K562 (cell line): ENCODE measurements around the gene CACNA1A. TPM values are rescaled to one million over a fixed set of nuclear protein-coding genes. Genes with fewer than 3 reads are reported as not detected.

Experiments used
- ARHGAP35 ChIP-seq: fragments of 450-650 bp; IDR thresholded peaks from 2 replicates; pipeline ENCODE4 v1.6.1; 2018; ENCODE audit not compliant: partially characterized antibody
- CCNT2 ChIP-seq: IDR thresholded peaks from 2 replicates; pipeline ENCODE4 v1.6.1; 2011; ENCODE audit warnings: borderline replicate concordance, low read depth, mild to moderate bottlenecking, moderate library complexity, mixed read lengths, low read length; ENCODE audit not compliant: insufficient read length; ENCODE audit errors: extremely low read depth
- CEBPB ChIP-seq: fragments of 450-650 bp; IDR thresholded peaks from 2 replicates; pipeline ENCODE4 v1.6.1; 2016; ENCODE audit warnings: missing genetic modification characterization, missing compliant biosample characterization
- FOXK2 ChIP-seq, 2 experiments: fragments of 450-650 bp; IDR thresholded peaks in 1 of 2; conservative IDR thresholded peaks in 1 of 2; 2 replicates each; pipeline ENCODE4 v1.6.1; 2016; ENCODE audit warnings: low read depth in 2 of 2, mild to moderate bottlenecking in 1 of 2
- KAT8 ChIP-seq: fragments of 450-650 bp; IDR thresholded peaks from 2 replicates; pipeline ENCODE4 v1.6.1; 2016; ENCODE audit warnings: low read depth, mild to moderate bottlenecking
- MAFG ChIP-seq: fragments of 450-650 bp; conservative IDR thresholded peaks from 2 replicates; pipeline ENCODE4 v1.6.1; 2016; ENCODE audit warnings: missing genetic modification characterization, missing compliant biosample characterization
- NEUROD1 ChIP-seq: fragments of 150-350 bp; IDR thresholded peaks from 2 replicates; pipeline ENCODE4 v1.6.1; 2014; ENCODE audit warnings: borderline replicate concordance, low read length, low read depth; ENCODE audit not compliant: partially characterized antibody
- POLR3G ChIP-seq: IDR thresholded peaks from 2 replicates; pipeline ENCODE4 v1.6.1; 2011; ENCODE audit not compliant: insufficient read length, insufficient replicate concordance; ENCODE audit errors: extremely low read depth
- SP2 ChIP-seq: IDR thresholded peaks from 2 replicates; pipeline ENCODE4 v1.6.1; 2011; ENCODE audit warnings: mild to moderate bottlenecking, low read depth, low read length, moderate library complexity; ENCODE audit not compliant: poor library complexity, severe bottlenecking; ENCODE audit errors: extremely low read depth
- TARDBP ChIP-seq: fragments of 450-650 bp; IDR thresholded peaks from 2 replicates; pipeline ENCODE4 v1.6.1; 2016
- YY1 ChIP-seq, 3 experiments: IDR thresholded peaks; 2 replicates each; pipeline ENCODE4 v1.6.1; 2011; ENCODE audit warnings: low read length in 2 of 3, mild to moderate bottlenecking in 2 of 3, moderate library complexity in 2 of 3, borderline replicate concordance in 1 of 3, control low read depth in 1 of 3, low read depth in 1 of 3; ENCODE audit not compliant: insufficient read depth in 3 of 3, insufficient replicate concordance in 2 of 3, control insufficient read depth in 1 of 3, insufficient read length in 1 of 3; ENCODE audit errors: extremely low read depth in 1 of 3
- ZFP1 ChIP-seq: fragments of 450-650 bp; formaldehyde crosslinking; IDR thresholded peaks from 2 replicates; pipeline ENCODE4 v1.4.0; 2020; ENCODE audit warnings: mild to moderate bottlenecking, mixed read lengths
- ZNF589 ChIP-seq: fragments of 200-800 bp; sonication (Bioruptor generic); IDR thresholded peaks from 2 replicates; pipeline ENCODE4 v1.6.1; 2016; ENCODE audit warnings: low read depth, missing genetic modification characterization, missing compliant biosample characterization
- ZNF696 ChIP-seq: fragments of 250-450 bp; sonication (Bioruptor Pico); conservative IDR thresholded peaks from 2 replicates; pipeline ENCODE4 v1.4.0; 2020; ENCODE audit warnings: mild to moderate bottlenecking, moderate library complexity
- ZNF707 ChIP-seq: fragments of 250-450 bp; sonication (Bioruptor Pico); conservative IDR thresholded peaks from 2 replicates; pipeline ENCODE4 v1.8.0; 2022; ENCODE audit warnings: inconsistent platforms, mild to moderate bottlenecking, moderate library complexity
- polyA plus RNA-seq, 8 experiments: library from polyadenylated mRNA; depleted of rRNA in 4 of 8; stranded (reverse) in 5 of 8; unstranded in 3 of 8; fragments of >200 nt; fragmentation: Nextera tagmentation in 2 of 8; fragmentation: Illumina TruSeq in 1 of 8; extraction: Ambion mirVana in 2 of 8; extraction: Trizol in 1 of 8; gene quantifications; 2 replicates each; pipeline versions ENCODE4 v1.2.1 to v1.2.3, GENCODE V29; 2011 to 2014; ENCODE audit warnings: inconsistent platforms in 1 of 8, missing spikeins in 1 of 8
- total RNA-seq, 7 experiments: library from RNA; depleted of rRNA in 6 of 7; stranded (reverse); fragments of >200 nt in 6 of 7; fragmentation: Illumina TruSeq in 2 of 7; extraction: Trizol in 2 of 7; gene quantifications; 2 replicates each; pipeline versions ENCODE4 v1.2.1 to v1.2.3, GENCODE V29; 2011 to 2021; ENCODE audit warnings: low replicate concordance in 1 of 7
- TF ChIP-seq, protein P1 (sequence below): fragments of 450-650 bp; IDR thresholded peaks from 2 replicates; pipeline ENCODE4 v1.6.1; 2016; ENCODE audit warnings: low read depth, mild to moderate bottlenecking, moderate library complexity
- TF ChIP-seq, protein P2 (sequence below): fragments of 450-650 bp; formaldehyde crosslinking; IDR thresholded peaks from 2 replicates; pipeline ENCODE4 v1.4.0; 2020; ENCODE audit warnings: mild to moderate bottlenecking
- TF ChIP-seq, protein P3 (sequence below), 3 experiments: fragments of 200-800 bp in 1 of 3; sonication (Bioruptor generic) in 1 of 3; sonication (generic) in 1 of 3; formaldehyde crosslinking in 1 of 3; IDR thresholded peaks; 2 replicates each; pipeline versions ENCODE4 v1.6.1 to v1.8.0; 2016 to 2022; ENCODE audit warnings: mild to moderate bottlenecking in 2 of 3, missing compliant biosample characterization in 2 of 3, missing genetic modification characterization in 2 of 3, missing genetic modification reagents in 1 of 3
- TF ChIP-seq, protein P4 (sequence below): sonication (generic); formaldehyde crosslinking; IDR thresholded peaks from 2 replicates; pipeline ENCODE4 v1.8.1; 2023; ENCODE audit warnings: mild to moderate bottlenecking, missing genetic modification reagents
- TF ChIP-seq, protein P5 (sequence below): fragments of 450-650 bp; IDR thresholded peaks from 2 replicates; pipeline ENCODE4 v1.6.1; 2017; ENCODE audit warnings: antibody characterized with exemption

Gene CACNA1A
- total and polyA plus RNA-seq, 9 of the 15 experiments (the other 6 are each of a cell fraction or from before 2014, with no cell fraction given): 0.03 to 0.20 (median 0.09) TPM; not detected in 1

DNA sequence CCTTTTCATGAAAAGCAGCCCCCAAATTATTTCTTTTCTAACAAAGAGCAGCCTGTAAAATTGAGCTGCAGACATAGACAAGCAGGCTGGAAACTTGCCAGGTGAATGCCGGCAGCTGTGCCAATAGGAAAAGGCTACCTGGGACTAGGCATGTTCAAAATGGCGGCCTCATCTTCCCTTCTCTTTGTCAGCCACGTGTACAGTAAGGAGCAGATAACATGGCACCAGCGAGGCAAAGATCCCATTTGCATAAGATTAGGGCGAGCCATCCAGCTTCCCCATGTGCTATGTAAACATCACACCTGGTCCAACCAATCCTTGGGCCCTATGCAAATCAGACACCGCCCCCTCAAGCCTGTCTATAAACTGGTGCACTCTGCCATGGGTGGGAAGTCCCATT, 31.2 kb upstream of the CACNA1A start (continued):
- TF ChIP-seq MAFG (tag) (no peak), KAT8 (peak; percentile 45; the same call in 1 of the 2 replicates), ZNF696 (CRISPR knock-in tag) (no peak), ARHGAP35 (no peak), NEUROD1 (no peak), YY1 (IDR thresholded peaks at IDR 0.05; ENCODE audit: borderline replicate concordance in 1 of 3, control insufficient read depth in 1 of 3, extremely low read depth in 1 of 3, insufficient read depth in 3 of 3, insufficient read length in 1 of 3, insufficient replicate concordance in 2 of 3, low read depth in 1 of 3, low read length in 2 of 3) (peak; percentile 51 to 88 (median 67)), ZNF707 (CRISPR knock-in tag) (no peak), ZFP1 (CRISPR knock-in tag) (no peak), POLR3G (no peak), FOXK2 (conservative IDR thresholded peaks at IDR 0.05 in 1 of 2, IDR thresholded peaks at IDR 0.05 in 1 of 2; ENCODE audit: low read depth in 2 of 2) (peak; percentile 67 to 72; a peak in 3 of 4 replicates), CEBPB (tag) (no peak), TARDBP (no peak), SP2 (no peak), ZNF589 (CRISPR knock-in tag) (no peak), CCNT2 (no peak)
- TF ChIP-seq, protein P1, sequence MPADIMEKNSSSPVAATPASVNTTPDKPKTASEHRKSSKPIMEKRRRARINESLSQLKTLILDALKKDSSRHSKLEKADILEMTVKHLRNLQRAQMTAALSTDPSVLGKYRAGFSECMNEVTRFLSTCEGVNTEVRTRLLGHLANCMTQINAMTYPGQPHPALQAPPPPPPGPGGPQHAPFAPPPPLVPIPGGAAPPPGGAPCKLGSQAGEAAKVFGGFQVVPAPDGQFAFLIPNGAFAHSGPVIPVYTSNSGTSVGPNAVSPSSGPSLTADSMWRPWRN: no peak
- TF ChIP-seq, protein P2, sequence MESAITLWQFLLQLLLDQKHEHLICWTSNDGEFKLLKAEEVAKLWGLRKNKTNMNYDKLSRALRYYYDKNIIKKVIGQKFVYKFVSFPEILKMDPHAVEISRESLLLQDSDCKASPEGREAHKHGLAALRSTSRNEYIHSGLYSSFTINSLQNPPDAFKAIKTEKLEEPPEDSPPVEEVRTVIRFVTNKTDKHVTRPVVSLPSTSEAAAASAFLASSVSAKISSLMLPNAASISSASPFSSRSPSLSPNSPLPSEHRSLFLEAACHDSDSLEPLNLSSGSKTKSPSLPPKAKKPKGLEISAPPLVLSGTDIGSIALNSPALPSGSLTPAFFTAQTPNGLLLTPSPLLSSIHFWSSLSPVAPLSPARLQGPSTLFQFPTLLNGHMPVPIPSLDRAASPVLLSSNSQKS (CRISPR knock-in tag): no peak
- TF ChIP-seq, protein P3, sequence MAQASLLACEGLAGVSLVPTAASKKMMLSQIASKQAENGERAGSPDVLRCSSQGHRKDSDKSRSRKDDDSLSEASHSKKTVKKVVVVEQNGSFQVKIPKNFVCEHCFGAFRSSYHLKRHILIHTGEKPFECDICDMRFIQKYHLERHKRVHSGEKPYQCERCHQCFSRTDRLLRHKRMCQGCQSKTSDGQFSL (CRISPR knock-in tag; IDR thresholded peaks at IDR 0.05): no peak
- TF ChIP-seq, protein P3 (tag; IDR thresholded peaks at IDR 0.05): no peak
- TF ChIP-seq, protein P4, sequence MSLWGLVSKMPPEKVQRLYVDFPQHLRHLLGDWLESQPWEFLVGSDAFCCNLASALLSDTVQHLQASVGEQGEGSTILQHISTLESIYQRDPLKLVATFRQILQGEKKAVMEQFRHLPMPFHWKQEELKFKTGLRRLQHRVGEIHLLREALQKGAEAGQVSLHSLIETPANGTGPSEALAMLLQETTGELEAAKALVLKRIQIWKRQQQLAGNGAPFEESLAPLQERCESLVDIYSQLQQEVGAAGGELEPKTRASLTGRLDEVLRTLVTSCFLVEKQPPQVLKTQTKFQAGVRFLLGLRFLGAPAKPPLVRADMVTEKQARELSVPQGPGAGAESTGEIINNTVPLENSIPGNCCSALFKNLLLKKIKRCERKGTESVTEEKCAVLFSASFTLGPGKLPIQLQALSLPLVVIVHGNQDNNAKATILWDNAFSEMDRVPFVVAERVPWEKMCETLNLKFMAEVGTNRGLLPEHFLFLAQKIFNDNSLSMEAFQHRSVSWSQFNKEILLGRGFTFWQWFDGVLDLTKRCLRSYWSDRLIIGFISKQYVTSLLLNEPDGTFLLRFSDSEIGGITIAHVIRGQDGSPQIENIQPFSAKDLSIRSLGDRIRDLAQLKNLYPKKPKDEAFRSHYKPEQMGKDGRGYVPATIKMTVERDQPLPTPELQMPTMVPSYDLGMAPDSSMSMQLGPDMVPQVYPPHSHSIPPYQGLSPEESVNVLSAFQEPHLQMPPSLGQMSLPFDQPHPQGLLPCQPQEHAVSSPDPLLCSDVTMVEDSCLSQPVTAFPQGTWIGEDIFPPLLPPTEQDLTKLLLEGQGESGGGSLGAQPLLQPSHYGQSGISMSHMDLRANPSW (CRISPR knock-in tag): no peak
- TF ChIP-seq, protein P5, sequence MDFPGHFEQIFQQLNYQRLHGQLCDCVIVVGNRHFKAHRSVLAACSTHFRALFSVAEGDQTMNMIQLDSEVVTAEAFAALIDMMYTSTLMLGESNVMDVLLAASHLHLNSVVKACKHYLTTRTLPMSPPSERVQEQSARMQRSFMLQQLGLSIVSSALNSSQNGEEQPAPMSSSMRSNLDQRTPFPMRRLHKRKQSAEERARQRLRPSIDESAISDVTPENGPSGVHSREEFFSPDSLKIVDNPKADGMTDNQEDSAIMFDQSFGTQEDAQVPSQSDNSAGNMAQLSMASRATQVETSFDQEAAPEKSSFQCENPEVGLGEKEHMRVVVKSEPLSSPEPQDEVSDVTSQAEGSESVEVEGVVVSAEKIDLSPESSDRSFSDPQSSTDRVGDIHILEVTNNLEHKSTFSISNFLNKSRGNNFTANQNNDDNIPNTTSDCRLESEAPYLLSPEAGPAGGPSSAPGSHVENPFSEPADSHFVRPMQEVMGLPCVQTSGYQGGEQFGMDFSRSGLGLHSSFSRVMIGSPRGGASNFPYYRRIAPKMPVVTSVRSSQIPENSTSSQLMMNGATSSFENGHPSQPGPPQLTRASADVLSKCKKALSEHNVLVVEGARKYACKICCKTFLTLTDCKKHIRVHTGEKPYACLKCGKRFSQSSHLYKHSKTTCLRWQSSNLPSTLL: no peak
